Body of pancreas (tissue), 4 donors: ENCODE results near the gene EPN3. TPM values are rescaled to one million over a fixed set of nuclear protein-coding genes. Genes with fewer than 3 reads are reported as not detected.
A peak's percentile ranks its signal among the peaks of the same experiment; 100 is the strongest.

Source experiments
- ATAC-seq: fragments of 150-250 bp; one replicate; pipeline ENCODE4 v1.9.1; 2016
- DNase-seq, 4 donors: peaks; one replicate each; pipeline ENCODE4 v3.0.0-alpha.2; 2019
- H3K27ac ChIP-seq, 4 donors: fragments of 200-600 bp; sonication (generic); 1 replicate in 3 of 4; 2 replicates in 1 of 4; pipeline versions ENCODE4 v1.5.1 to v1.6.1; 2016 to 2019; ENCODE audit warnings: mild to moderate bottlenecking in 1 of 4, mixed read lengths in 1 of 4, moderate library complexity in 1 of 4
- H3K27me3 ChIP-seq, 2 donors: fragments of 200-600 bp; sonication (generic); one replicate each; pipeline ENCODE4 v1.6.0; 2016; ENCODE audit warnings: mild to moderate bottlenecking in 1 of 2
- H3K36me3 ChIP-seq, 2 donors: fragments of 200-600 bp; sonication (generic); replicated peaks in 1 of 2; 2 replicates each; pipeline ENCODE4 v1.5.1; 2016; ENCODE audit warnings: low read depth in 2 of 2; ENCODE audit not compliant: insufficient read depth in 1 of 2
- H3K4me1 ChIP-seq: fragments of 200-600 bp; sonication (generic); one replicate; pipeline ENCODE4 v1.6.0; 2016
- H3K4me3 ChIP-seq, 2 donors: fragments of 200-600 bp; sonication (generic); 1 replicate in 1 of 2; 2 replicates in 1 of 2; pipeline ENCODE4 v1.5.1; 2016 to 2019
- H3K9me3 ChIP-seq, 3 donors: fragments of 200-600 bp; sonication (generic); 1 replicate in 2 of 3; 2 replicates in 1 of 3; pipeline ENCODE4 v1.5.1; 2016
- CTCF ChIP-seq, 7 experiments: fragments of 450-650 bp in 4 of 7; fragments of 200-600 bp in 3 of 7; sonication (generic) in 3 of 7; IDR thresholded peaks; one replicate each; pipeline ENCODE4 v1.5.1; 2016 to 2019; ENCODE audit warnings: antibody characterized with exemption in 7 of 7
- POLR2A ChIP-seq, 3 donors: fragments of 450-650 bp; IDR thresholded peaks; one replicate each; pipeline ENCODE4 v1.6.1; 2016; ENCODE audit warnings: antibody characterized with exemption in 3 of 3, mild to moderate bottlenecking in 2 of 3
- WGBS, 2 donors: methylation state at CpG; one replicate each; pipeline ENCODE4 v1.1.5; 2017; 5-methylcytosine and 5-hydroxymethylcytosine counted together
- intact Hi-C: fragments of 100-400 bp; cut with DNase I; formaldehyde crosslinking; loops from one replicate; pipeline ENCODE4 v1.15.1; 2023
- total RNA-seq, 2 donors: library from RNA; depleted of rRNA; stranded (reverse); fragments of >200 nt; gene quantifications; one replicate each; pipeline ENCODE4 v1.1.0, GENCODE V29; 2016

The EPN3 gene
- total RNA-seq, 2 donors from 2014 or later = 11.9 to 20.1 TPM

GRCh38 chr17:50538549-50539410, 6.2 kb downstream of the EPN3 start:
- intact Hi-C loops = no loop called here
- Histone ChIP-seq H3K27me3 (no peaks in the 10 kb centered on the region), H3K27ac (no peak overlapping the region), H3K9me3 (no peaks in the 10 kb centered on the region), H3K4me1 (peaks cover 91% of the 10 kb centered on the region), H3K36me3 (peaks cover 5 to 8% of the 10 kb centered on the region in 2 donors), H3K4me3 (no peak overlapping the region)
- ATAC-seq (no peak), DNase-seq (no peak)
- TF ChIP-seq CTCF (IDR thresholded peaks at IDR 0.05) (no peak), POLR2A (IDR thresholded peaks at IDR 0.05) (no peak)
- WGBS, 2 donors = 85 to 92% methylated on average over 10 to 20 of the region's 20 CpGs

GRCh38 chr17:50539762-50540559, 7.4 kb downstream of the EPN3 start:
- H3K36me3 ChIP-seq = peaks cover 5 to 8% of the 10 kb centered on the region in 2 donors
- no peak for ATAC-seq
- H3K4me1 ChIP-seq = peaks cover 83% of the 10 kb centered on the region
- no peaks in the 10 kb centered on the region for H3K27me3 ChIP-seq
- no peaks in the 10 kb centered on the region for H3K9me3 ChIP-seq
- H3K4me3 ChIP-seq = no peak overlapping the region
- peak in 1 of 4 donors; percentile 60 for DNase-seq
- intact Hi-C loops = no loop called here
- H3K27ac ChIP-seq = peak overlapping the region in 1 of 4 donors; percentile 91
- TF ChIP-seq CTCF (IDR thresholded peaks at IDR 0.05) = no peak
- no peak for TF ChIP-seq POLR2A (IDR thresholded peaks at IDR 0.05)
- WGBS, 2 donors = 64 to 71% methylated on average over 15 of the region's 15 CpGs

GRCh38 chr17:50540560-50541401, 8.2 kb downstream of the EPN3 start:
- 75 to 81% methylated on average over 7 to 11 of the region's 11 CpGs for WGBS, 2 donors
- peak overlapping the region in 3 of 4 donors; percentile 83 to 92 (median 91) for H3K27ac ChIP-seq
- DNase-seq (no peak), ATAC-seq (no peak)
- intact Hi-C loops = no loop called here
- no peaks in the 10 kb centered on the region for H3K27me3 ChIP-seq
- H3K4me3 ChIP-seq = no peak overlapping the region
- H3K36me3 ChIP-seq = peaks cover 5 to 8% of the 10 kb centered on the region in 2 donors
- H3K4me1 ChIP-seq = peaks cover 75% of the 10 kb centered on the region
- H3K9me3 ChIP-seq = no peaks in the 10 kb centered on the region
- no peak for TF ChIP-seq CTCF (IDR thresholded peaks at IDR 0.05)
- TF ChIP-seq POLR2A (IDR thresholded peaks at IDR 0.05) = no peak

- no peak for ATAC-seq
- Histone ChIP-seq H3K9me3 (no peaks in the 10 kb centered on the region), H3K4me1 (peaks cover 71% of the 10 kb centered on the region), H3K27me3 (no peaks in the 10 kb centered on the region), H3K27ac (peak overlapping the region; percentile 71 to 92 (median 87)), H3K4me3 (no peak overlapping the region), H3K36me3 (peaks cover 5 to 8% of the 10 kb centered on the region in 2 donors)
- intact Hi-C loops = no loop called here
- TF ChIP-seq POLR2A (IDR thresholded peaks at IDR 0.05) = no peak
- no peak for TF ChIP-seq CTCF (IDR thresholded peaks at IDR 0.05)
- DNase-seq = no peak
- WGBS, 2 donors = 64 to 79% methylated on average over 4 to 9 of the region's 9 CpGs
Observed at GRCh38 chr17:50541402-50541715, 8.8 kb downstream of the EPN3 start.
